Astrocyte of the spinal cord (primary cell): ENCODE measurements around the gene DDX4.
"Not testable (repeated sequence)": the region's sequence is repeated elsewhere in the genome, so short reads cannot be mapped to it uniquely, and the experiment has no call there.

ENCODE experiments used
- DNase-seq: peaks from one replicate; pipeline ENCODE4 v3.0.0; 2011; ENCODE audit warnings: low read depth, low spot score
- H3K4me3 ChIP-seq: 2 replicates; pipeline ENCODE4 v1.5.1; 2011; ENCODE audit warnings: low read depth, mild to moderate bottlenecking, low read length, moderate library complexity
- CTCF ChIP-seq: IDR thresholded peaks from 2 replicates; pipeline ENCODE4 v1.5.1; 2012; ENCODE audit warnings: low read depth, mild to moderate bottlenecking, low read length, inconsistent platforms
- in situ Hi-C: cut with HindIII; loops from 2 replicates; pipeline ENCODE4 v1.10.0; 2017; ENCODE audit warnings: low sequenced_read_pairs

DDX4 gene

GRCh38 chr5:55750063-55750462 is 12.2 kb downstream of the DDX4 start:
- in situ Hi-C loops: no loop called here
- no peak for DNase-seq
- no peak for TF ChIP-seq CTCF
- H3K4me3 ChIP-seq: no peak overlapping the region

- no peak for TF ChIP-seq CTCF
- no peak for DNase-seq
- in situ Hi-C loops: no loop called here
- no peak overlapping the region for H3K4me3 ChIP-seq
Measured at GRCh38 chr5:55750499-55750898, 12.6 kb downstream of the DDX4 start.

DNA sequence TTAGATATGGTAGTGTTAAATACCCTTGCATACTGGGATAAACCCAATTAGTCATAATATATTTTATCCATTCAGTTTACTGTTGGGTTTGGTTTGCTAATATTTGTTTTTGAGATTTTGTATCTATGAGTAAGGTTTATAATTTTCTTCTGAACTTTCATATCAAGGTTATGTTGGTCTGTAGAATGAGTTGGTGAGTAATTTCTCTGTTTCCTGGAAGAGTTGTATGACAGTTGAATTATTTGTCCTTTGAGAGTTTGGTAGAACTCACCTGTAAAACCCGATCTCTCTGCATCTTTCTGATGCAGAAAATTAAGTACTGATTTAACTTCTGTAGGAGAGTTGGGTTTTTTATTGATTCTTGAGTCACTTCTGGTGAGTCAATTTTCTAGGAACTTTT is 20.4 kb downstream of the DDX4 start:
- no peak for TF ChIP-seq CTCF
- DNase-seq: no peak
- no peak overlapping the region for H3K4me3 ChIP-seq
- in situ Hi-C loops: no loop called here

- no peak overlapping the region for H3K4me3 ChIP-seq
Measured at GRCh38 chr5:55758714-55759113, 20.9 kb downstream of the DDX4 start.

GRCh38 chr5:55761721-55762120 is 23.9 kb downstream of the DDX4 start:
- H3K4me3 ChIP-seq, in situ Hi-C loops, DNase-seq: not testable (repeated sequence)

More at GRCh38 chr5:55758714-55759113, 20.9 kb downstream of the DDX4 start:
- no peak for TF ChIP-seq CTCF
- in situ Hi-C loops: no loop called here
- no peak for DNase-seq

DNA sequence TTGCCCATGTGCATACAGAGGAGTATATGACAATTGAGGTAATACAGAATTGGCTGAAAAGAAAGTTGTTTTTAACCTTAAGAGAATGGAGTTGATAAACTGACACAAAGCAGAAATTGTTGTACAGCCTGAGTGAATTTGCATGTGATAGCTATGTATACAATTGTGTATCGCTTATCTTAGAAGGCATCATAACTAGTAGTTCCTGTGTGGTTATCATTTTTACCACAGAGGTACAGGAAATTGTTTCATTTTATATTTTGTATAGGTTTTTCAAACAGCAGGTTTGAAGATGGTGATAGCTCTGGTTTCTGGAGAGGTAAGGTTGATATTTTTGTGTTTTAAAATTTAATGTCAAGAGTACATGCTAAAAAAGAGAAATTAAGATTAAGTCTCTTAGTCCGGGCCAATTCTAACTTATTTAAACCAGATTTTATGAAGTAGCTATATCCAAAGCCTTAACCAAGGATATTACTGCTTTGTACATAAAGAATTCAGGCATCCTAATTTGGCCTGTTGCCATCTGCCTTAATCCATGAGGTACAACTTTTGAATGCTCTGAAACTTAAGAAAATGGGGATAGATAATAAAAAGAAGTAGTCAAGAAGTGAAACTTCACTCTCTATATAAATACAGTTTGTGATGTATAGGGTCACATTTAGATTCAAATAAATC is 26.0 kb downstream of the DDX4 start:
- in situ Hi-C loops: no loop called here
- H3K4me3 ChIP-seq: no peak overlapping the region
- TF ChIP-seq CTCF: no peak
- no peak for DNase-seq

DNA sequence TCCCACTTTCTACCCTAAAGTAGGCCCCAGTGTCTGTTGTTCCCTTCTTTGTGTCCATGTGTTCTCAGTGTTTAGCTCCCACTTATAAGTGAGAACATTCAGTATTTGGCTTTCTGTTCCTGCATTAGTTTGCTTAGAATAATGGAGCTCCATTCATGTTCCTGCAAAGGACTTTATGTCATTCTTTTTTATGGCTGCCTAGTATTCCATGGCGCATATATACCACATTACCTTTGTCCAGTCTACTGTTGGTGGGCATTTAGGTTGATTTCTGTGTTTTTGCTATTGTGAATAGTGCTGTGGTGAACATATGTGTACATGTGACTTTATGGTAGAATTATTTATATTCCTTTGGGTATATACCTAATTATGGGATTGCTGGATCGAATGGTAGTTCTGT is 30.4 kb downstream of the DDX4 start:
- DNase-seq: no peak
- in situ Hi-C loops: no loop called here
- H3K4me3 ChIP-seq: no peak overlapping the region
- no peak for TF ChIP-seq CTCF
